Cerebellar cortex (tissue), 1 donor: Measurements from ENCODE around the gene PPP2R5C.
A peak's percentile ranks its signal among the peaks of the same experiment; 100 is the strongest.

Source experiments
- DNase-seq: peaks from one replicate; pipeline ENCODE4 v3.0.0-alpha.2; 2015; ENCODE audit warnings: low spot score

The PPP2R5C gene

DNA sequence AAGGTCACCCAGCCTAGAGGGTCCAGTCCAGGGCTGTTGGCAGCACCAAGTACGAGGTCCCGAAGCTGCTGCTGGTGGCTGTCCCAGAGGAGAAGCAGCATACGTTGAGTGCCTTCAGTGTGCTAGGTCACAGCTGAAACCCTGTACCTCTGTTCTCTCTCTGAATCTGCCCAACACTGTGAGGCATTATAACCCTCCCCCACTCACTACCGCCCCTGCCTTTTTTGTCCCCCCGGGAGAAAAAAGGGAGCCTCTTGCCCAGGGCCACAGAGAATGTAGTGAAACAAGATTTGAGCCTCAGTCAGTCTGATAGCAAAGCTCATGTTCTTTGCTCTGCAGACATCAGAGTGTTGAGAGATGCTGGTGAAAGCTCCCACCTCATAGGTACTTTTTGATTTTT is 53.4 kb downstream of the PPP2R5C start:
- no peak for DNase-seq

DNA sequence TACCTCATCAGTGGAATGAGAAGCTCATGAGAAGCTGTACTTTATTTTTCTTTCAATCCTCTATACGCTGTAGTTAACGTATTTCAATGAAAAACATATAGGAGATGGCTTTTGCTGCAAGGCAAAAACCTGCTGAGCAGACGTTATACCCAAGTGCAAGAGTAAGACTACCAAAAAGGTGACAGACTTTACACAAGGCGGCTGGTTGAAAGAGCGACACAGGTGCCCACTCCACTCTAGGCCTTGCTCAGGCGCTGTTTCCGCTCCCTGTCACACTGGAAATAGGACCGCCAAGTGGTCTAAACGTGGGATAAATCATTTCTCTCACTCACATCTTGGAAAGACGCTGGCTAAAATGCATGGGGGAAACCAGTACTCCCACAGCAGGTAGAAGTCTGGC is 54.5 kb downstream of the PPP2R5C start:
- DNase-seq: no peak

DNA sequence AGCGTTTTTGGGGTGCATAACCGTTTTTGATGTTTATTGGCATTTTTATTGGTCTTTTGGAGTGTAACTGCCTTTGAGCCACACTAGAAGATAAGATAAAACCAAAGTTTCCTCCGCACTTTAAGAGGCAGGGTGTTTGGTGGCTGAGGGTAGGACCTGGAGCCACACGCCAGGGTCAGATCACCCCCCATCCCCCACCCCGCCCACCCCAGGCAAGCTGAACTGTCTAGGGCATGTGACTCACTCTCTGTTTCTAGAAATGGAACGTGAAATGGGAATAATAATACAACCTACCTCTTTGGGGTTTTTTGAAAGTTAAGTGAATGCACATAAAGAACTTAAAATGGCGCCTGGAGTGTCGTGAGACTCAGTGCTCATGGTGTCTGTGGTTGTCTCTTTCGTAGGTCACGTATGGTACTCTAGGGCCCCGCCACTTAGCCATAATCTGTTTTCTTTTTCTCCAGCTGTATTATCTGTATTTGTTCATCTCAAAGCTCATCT is 56.0 kb downstream of the PPP2R5C start:
- no peak for DNase-seq

DNA sequence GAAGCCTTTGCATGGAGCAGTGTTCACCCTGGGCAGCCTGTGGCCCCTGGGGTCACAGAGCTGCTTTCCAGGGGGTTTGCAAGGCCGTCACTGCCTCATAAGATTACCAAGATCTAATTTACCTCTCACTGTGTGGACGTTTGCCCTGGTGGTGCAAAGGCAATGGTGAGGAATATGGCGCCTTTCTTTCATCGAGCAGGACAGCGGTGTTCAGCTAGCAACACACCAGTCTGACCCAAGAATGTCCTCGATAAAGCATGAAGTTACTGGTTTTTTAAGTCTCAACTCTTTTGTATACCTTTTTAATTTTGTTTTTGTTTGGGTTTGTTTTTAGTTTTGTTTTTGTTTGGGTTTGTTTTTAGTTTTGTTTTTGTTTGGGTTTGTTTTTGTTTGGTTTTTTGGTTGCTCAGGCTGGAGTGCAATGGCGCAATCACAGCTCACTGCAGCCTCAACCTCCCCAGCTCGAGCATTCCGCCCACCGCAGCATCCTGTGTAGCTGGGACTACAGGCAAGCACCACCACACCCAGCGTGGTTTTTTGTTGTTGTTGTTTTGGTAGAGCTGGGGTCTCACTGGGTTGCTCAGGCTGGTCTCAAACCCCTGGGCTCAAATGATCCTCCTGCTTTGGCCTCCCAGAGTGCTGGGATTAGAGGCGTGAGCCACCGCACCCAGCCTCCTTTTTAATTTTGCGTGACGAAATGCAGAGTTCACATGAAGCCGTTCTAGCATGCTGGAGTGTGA is 57.9 kb downstream of the PPP2R5C start:
- DNase-seq: no peak

DNA sequence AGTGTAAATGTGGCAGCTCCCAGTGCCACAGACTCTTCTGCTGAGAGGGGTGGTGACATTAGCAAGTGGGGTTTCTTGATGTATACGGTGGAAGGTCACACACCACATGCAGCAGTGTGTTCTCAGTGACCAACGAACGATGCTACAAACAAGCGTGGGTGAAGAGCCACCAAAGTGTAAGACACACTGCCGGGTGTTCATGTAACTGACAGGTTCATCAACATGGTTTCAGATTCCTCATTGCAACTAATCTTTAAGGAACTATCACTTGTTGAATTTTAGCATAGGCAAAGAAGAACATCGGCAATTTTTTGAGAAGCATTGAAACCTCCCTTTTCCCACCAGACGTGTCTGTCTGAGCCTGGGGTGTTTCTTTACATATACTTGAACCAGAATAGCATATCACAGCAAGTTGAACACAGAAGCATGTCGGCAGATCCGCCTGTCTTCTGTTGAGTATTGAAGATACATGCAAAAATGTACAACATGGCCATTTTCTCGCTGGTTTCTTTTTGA is 58.8 kb downstream of the PPP2R5C start:
- no peak for DNase-seq

DNA sequence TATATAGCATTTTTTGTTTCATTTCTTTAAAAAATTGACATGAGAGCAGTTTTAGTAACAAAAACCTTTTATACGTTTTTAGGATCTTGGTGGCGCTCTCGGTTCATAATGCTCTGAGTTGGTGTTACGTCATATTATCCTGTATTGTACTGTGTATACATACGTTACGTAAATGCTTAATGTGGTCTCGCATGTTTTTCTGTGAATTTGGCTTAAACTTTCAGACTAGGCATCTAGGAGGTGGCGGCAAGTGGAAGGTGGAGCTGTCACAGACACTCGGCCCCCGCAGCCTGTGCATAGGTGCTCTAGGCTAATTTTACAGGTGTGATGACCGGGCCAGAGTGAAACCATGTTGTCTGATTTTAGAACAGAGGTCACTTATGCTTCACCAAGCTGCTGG is 60.0 kb downstream of the PPP2R5C start:
- DNase-seq: no peak

DNA sequence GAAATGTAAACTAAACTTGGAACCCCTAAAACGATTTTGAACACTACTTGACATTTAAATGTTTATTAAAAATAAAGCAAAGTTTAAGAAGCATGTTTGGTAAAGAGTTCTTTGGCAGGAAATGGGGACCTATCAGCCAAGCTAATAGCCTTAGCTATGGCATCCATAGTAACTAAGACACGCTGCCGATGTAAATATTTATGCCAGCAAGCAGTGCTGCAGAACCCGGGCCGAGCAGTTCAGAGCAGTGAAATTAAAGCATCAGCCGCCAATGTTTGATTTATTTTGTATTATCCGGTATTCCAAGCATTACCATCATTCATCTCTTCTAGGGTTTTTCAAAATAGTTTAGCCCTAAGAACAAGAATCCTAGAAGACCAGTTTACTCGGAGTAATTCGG is 61.6 kb downstream of the PPP2R5C start:
- no peak for DNase-seq

DNA sequence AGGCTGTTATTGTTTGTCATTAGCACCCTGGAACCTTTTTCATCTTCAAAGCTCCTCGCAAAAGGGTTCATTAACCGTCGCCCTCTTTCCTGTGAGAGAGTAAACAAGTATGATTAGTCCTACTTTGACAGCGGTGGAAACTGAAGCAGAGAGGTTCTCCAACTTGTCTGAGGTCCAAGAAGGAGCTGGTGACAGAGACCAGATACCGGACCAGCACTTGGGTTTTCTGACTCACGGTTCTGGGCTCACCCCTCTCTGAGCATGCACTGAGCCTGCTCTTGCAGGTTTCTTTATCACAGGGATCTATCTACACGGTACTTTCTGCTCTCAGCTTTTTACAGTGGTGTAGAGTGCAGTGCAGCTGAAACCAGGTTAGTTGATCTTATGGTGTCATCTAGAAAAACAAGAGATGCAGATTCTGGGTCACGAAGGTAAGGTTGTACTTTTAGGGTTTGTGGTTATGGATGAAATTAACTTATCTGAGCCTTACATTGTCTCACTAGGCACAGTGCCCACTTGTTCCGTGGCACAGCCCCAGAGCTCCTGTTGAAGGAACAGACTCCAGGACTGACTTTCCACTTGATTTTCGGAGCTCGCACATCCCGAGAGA is 62.1 kb downstream of the PPP2R5C start:
- DNase-seq: peak; percentile 63

DNA sequence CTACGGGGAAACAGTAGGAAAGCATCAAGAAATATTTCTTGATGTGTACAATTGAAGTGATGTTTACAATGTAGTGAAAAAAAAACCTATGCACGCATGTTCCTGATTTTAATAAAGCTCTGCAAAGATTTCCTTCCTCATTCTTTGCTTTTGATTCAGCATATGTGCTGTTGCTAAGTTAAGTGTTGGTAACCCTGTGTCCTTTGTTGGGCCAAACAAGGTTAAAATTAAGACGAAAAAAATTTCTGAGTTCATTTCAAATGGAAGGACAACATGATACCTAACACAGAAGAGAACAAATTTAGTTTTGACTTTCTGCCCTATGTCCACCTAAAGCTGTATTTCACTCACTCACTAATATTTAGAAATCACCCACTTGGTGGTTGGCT is 62.8 kb downstream of the PPP2R5C start:
- DNase-seq: no peak

DNA sequence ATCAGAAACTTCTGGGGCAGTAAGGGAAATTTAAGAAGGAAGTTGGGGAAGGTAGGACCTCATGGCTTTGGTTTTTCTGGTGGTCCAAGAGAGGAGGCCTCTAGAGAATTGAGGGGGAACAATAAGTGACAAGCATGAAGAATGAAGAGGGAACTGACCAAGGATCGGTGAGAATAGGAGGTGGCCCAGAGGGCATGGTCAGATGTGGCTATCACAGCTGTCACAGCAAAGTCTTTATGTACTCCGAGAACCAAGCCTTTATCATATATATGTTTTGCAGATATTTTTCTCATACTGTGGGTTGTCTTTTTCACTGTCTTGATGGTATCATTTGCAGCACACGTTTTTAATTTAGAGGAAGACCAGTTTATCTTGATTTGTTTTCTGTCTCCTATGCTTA is 64.3 kb downstream of the PPP2R5C start:
- DNase-seq: no peak

DNA sequence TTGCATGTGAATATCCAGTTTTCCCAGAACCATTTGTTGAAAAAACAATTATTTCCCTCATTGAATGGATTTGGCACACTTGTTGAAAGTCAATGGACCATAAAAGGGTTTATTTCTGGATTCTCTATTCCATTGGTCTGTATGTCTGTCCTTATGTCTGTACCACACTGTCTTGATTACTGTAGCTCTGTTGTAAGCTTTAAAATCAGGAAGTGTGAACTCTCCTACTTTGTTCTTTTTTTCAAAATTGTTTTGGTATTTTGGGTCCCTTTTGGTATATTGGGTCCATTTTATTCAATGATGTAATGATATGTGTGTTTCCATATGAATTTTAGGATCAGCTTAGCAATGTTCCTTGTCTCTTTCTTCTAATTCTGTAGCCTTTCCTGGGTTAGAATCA is 64.8 kb downstream of the PPP2R5C start:
- DNase-seq: no peak

DNA sequence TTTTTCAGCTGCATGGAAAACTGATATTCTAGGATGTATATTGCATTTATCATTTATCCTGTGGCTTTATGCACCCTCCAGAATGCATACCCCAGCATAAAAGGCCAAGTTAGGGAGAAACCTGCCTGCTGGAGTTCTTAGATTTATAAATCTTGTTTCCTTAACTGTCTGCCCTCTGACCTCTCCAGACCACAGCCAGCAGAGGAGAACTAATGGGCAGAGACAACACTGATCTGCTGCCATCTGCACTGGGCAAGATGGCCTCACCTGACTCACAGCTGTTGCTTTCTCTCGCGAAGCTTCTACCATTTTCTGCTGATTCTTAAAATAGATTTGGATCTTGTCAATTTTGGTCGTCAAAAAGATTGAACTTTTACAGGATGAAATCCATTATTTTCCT is 65.8 kb downstream of the PPP2R5C start:
- no peak for DNase-seq

DNA sequence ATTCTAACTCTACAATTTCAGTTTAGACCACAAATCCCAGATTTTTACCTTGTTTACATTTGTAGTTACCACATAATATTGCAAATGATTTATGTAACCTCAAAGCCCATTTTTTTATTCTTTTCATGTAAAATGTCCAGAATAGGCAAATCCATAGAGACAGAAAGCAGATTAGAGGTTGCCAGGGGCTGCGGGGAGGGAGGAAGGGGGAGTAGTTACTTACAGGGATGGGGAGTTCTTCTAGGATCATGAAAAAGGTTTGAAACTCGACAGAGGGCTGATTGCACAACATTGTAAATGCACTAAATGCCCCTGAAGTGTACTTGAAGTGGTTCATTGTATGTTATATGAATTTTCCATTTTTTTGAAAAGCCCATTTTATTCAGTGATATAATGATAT is 66.5 kb downstream of the PPP2R5C start:
- no peak for DNase-seq

DNA sequence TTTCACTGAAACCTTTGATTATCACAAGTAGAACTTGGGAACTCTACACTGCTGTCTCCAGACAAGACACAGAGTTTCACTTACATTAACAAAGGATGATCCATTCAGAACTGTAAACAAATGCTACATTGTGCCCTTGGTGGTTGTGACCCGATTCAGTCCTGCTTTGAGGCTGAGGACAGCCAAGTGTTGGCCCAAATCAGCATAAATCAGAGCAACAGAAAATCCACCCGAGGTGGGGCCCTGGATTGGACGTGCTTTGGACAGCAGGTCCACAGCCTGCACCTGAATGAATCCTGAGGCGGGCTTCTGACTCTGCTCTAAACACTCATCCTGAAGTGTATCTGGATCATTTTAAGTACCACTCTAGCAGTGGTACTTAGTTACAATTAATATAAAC is 68.8 kb downstream of the PPP2R5C start:
- no peak for DNase-seq

DNA sequence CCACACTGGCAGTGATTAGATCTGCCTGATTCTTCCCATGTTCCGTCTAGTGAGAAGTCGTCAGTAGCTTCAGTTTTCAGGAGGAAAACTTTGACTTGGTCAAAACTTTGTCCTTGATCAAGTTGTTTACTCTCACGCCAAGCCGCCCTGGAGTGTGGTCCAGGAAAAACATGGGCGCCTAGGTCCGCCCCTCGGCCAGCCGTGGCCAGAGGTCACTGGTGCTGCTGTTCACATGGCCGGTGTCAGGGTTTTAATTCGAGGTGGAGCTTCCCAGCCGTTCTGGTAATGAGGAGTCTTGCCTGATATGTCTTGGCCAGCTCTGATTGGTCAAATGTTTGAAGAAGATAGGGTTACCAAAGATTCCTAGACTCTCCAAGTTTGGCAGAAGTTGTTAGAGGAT is 71.5 kb downstream of the PPP2R5C start:
- no peak for DNase-seq

DNA sequence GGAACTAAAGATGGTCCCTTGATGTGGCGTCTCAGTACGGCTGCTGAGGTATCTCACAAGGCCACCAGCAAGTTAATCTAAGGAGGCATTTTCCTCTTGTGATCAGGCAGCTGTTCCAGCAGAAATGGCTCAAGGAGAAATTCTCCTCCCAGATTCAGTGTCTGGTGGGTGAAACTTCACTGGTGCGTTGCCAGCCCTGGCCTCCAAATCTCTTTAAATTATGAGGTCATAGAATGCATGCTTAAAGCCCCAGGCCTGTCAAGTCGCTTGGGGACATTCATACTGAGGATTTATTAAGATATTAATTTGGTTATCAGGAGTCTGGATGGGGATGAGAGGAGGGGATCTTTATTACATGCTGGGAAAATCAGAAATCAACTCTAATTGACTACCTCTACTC is 72.9 kb downstream of the PPP2R5C start:
- no peak for DNase-seq

DNA sequence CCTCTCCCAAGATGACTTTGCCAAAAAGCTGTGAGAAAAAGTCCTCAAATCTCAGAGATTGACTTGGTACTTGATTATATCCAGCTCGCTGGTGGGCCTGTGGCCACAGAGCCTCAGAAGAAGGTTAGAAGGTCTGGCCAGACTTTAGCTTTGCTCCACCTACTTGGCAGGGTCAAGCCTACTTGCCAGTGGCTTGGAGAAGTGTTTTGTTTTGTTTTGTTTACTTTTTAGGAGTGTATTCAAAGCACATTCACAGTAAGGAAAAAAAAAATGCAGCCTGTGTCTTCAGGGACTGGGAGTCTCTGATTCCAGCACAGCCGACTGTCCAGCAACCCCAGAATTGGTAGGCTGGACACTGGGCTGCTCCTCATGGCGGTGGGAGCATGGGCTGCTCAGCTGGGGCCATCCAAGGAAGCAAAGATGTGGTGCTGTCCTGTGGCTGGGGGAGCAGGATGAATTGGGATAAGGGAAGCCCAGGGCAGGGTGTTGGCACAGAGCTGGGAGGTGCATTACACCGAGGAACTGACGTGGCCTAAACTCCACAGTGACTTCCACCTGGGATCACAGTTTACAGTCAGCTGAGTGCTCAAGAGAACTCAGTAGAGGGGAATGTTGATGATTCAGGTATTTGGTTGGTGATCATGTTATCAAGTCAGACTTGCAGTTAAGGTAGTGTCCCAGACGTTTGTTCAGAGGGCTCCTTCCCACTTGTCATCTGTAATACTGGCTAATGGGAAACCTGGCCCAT is 73.5 kb downstream of the PPP2R5C start:
- DNase-seq: no peak

DNA sequence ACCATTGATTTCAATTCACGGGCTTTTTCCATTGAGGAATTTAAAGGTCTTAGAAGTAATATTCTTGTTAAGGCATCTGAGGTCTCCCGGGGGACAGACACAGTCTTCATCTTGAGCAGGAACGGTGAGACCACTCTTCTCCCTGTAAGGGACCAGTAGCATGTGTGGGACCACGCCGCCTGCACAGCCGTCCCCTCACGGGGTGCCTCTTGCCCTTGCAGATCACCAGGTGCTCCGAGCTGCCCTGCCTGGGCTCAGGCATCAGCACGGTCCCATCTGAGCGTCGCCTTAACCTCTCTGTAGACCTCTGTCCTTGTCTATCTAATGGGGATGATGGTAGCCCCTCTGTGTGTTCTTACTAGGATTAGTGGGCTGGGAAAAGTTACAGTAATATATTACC is 74.1 kb downstream of the PPP2R5C start:
- DNase-seq: no peak

DNA sequence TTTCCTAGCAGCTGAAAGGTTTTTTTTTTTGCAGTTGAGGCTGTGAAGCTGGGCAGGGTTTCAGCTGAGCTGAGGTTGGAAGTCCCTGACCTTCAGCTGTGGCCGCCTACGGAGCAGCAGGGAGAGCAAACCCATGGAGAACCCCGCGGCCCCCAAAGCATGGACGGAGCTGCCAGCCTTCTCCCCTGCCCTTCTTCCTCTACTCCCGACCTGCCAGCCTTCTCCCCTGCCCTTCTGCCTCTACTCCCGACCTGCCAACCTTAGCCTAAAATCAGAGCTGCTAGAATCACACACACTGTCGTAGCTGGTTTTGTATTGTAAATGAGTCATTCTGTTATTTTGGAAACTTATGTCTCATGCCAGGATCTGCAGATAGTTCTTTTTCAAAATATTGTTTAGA is 74.6 kb downstream of the PPP2R5C start:
- no peak for DNase-seq

DNA sequence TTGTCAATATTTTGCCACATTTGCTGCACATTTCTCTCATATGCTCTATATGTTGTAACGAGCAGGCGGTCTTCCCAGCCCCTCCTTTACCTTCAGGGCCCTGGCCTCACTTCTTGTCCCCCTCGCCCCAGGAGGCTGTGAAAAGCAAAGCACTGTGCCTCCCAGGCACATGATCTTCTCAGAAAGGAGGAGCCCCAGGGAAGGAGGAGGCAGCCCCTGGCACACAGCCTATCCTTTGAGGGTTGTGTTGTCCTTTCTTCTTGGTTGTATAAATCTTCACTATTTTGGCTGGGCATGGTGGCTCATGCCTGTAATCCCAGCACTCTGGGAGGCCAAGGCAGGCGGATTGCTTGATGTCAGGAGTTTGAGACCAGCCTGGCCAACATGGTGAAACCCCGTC is 77.0 kb downstream of the PPP2R5C start:
- DNase-seq: no peak

DNA sequence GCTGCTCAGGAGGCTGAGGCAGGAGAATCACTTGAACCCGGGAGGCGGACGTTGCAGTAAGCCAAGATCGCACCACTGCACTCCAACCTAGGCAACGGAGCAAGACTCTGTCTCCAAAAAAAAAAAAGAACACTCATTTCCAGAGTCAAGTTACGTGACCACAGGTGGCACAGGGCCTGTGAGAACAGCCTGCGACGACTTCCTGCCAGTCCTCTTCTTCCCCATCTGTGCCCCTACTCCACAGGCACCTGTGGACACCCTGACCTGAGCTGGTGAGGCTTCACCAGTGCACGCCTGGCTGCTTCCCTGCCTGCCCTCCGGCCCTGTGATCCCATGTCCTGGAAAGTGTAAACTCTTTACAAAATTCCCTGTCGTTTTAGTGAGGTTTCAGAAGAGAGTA is 77.7 kb downstream of the PPP2R5C start:
- no peak for DNase-seq

DNA sequence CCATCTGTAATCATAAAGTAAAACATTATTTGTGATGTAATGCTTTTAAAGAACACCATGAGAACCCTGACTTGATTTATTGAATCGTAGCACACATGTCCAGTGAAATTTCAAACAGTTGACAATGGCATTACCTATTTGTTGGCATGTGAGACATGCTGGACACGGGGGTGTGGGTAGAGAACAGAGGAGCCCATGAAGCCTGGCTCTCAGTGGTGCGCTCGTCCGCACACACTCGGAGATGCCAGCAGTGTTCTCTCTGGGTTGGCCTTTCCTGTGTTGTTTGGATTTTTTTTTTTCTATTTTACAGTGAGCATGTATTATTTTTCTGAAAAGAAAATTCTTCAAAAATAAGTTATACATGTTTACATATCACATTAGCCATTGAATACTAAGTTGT is 78.2 kb downstream of the PPP2R5C start:
- no peak for DNase-seq
